ENCODE measurements around the gene ASPM.
"Not testable (repeated sequence)": the region's sequence is repeated elsewhere in the genome, so short reads cannot be mapped to it uniquely, and the experiment has no call there.

Gene ASPM

GRCh38 chr1:197041486-197042353 lies 104.7 kb downstream of the ASPM start:
- H3K9me3 ChIP-seq (ENCODE audit: severe bottlenecking), result no peaks in the 10 kb centered on the region
- TF ChIP-seq CTCF (IDR thresholded peaks at IDR 0.05; ENCODE audit: poor library complexity, severe bottlenecking), result no peak
- H3K27me3 ChIP-seq (ENCODE audit: insufficient read depth, poor library complexity, severe bottlenecking), result no peaks in the 10 kb centered on the region
- DNase-seq (ENCODE audit: low spot score) (no peak), ATAC-seq (ENCODE audit: low read depth) (no peak)
- H3K27ac ChIP-seq (ENCODE audit: poor library complexity, severe bottlenecking), result no peak overlapping the region
- no peak overlapping the region for H3K4me3 ChIP-seq (ENCODE audit: severe bottlenecking)
- H3K36me3 ChIP-seq (ENCODE audit: low read depth), result no peaks in the 10 kb centered on the region
- H3K4me1 ChIP-seq (ENCODE audit: insufficient read depth, poor library complexity, severe bottlenecking), result no peaks in the 10 kb centered on the region

GRCh38 chr1:197036861-197037260 lies 109.6 kb downstream of the ASPM start:
- H3K27me3 ChIP-seq (ENCODE audit: insufficient read depth, poor library complexity, severe bottlenecking), result no peaks in the 10 kb centered on the region
- no peaks in the 10 kb centered on the region for H3K36me3 ChIP-seq (ENCODE audit: low read depth)
- no peak for ATAC-seq (ENCODE audit: low read depth)
- no peak for DNase-seq (ENCODE audit: low spot score)
- no peak for TF ChIP-seq CTCF (IDR thresholded peaks at IDR 0.05; ENCODE audit: poor library complexity, severe bottlenecking)
- peaks cover 5% of the 10 kb centered on the region for H3K4me1 ChIP-seq (ENCODE audit: insufficient read depth, poor library complexity, severe bottlenecking)
- no peak overlapping the region for H3K4me3 ChIP-seq (ENCODE audit: severe bottlenecking)
- H3K9me3 ChIP-seq (ENCODE audit: severe bottlenecking), result no peaks in the 10 kb centered on the region
- H3K27ac ChIP-seq (ENCODE audit: poor library complexity, severe bottlenecking), result no peak overlapping the region

- peak; percentile 88 for ATAC-seq (ENCODE audit: low read depth)
- H3K27me3 ChIP-seq (ENCODE audit: insufficient read depth, poor library complexity, severe bottlenecking); H3K9me3 ChIP-seq (ENCODE audit: severe bottlenecking); H3K4me1 ChIP-seq (ENCODE audit: insufficient read depth, poor library complexity, severe bottlenecking); H3K36me3 ChIP-seq (ENCODE audit: low read depth); H3K4me3 ChIP-seq (ENCODE audit: severe bottlenecking); DNase-seq (ENCODE audit: low spot score): not testable (repeated sequence)
- H3K27ac ChIP-seq (ENCODE audit: poor library complexity, severe bottlenecking), result peak overlapping the region; percentile 14
Measured at GRCh38 chr1:197034631-197035339, 111.7 kb downstream of the ASPM start.
